Dermis lymphatic vessel endothelial cell (primary cell): ENCODE measurements around the gene OR8K3. TPM values are rescaled to one million over a fixed set of nuclear protein-coding genes. Genes with fewer than 3 reads are reported as not detected.

ENCODE experiments used
- total RNA-seq: library from RNA; depleted of rRNA; stranded (reverse); fragments of >200 nt; gene quantifications from 2 replicates; pipeline ENCODE4 v1.2.1, GENCODE V29; 2014

Gene OR8K3
- total RNA-seq, result not detected in 2 replicates

GRCh38 chr11:56314844-56315243, at the start of gene OR8K3:
Gene OR8K3, plus strand, starts transcription at chr11:56315144. Its CDS starts 3,163 bp downstream, at chr11:56318307.

GRCh38 chr11:56273854-56274253, 41.1 kb upstream of the OR8K3 start, which contains the start of gene OR5T1:
Gene OR5T1, plus strand, starts transcription at chr11:56274154. Its CDS starts 1,485 bp downstream, at chr11:56275639.

DNA sequence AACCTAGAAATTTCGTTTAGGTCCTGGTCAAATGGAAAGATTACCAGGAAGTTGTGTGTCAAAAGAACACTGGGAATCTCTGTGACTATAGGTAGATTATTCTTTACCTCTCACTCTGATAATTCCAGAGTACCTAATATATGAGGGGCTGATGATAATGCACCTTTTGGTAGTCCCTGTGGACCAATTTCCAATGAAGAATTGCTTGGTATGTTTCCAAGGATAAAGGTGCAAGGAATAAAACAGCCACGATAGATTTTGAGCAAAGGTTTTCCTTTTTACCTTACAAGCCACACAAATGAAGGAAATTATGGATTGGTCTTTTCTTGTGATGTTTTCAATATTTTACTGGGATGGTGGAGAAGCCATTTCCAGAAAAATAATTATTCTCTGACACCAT, 22.8 kb upstream of the OR8K3 start, which contains the start of gene OR8H1:
Gene OR8H1 (minus strand): TSS at position 101 of the 400 bp plus-strand sequence. CDS start 1,192 bp downstream, outside the sequence.

DNA sequence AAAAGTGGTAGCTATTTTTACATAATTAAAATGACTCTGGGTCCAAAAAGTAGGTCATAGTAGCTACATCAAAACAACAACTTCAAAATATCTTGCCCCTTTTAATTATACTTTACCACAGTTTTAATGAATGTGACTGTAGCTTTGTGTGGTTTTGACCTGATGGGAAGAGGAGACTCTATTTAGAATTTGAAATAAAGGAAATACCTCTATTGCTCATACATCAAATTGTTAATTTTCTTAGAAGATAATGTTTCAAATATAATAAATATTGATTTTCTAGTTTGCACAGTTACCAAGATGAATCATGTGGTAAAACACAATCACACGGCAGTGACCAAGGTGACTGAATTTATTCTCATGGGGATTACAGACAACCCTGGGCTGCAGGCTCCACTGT, 30.8 kb downstream of the OR8K3 start, which contains the start of gene OR8K1:
Gene OR8K1 (plus strand): TSS at position 301 of the 400 bp plus-strand sequence. CDS start 0 bp downstream, at position 301.

DNA sequence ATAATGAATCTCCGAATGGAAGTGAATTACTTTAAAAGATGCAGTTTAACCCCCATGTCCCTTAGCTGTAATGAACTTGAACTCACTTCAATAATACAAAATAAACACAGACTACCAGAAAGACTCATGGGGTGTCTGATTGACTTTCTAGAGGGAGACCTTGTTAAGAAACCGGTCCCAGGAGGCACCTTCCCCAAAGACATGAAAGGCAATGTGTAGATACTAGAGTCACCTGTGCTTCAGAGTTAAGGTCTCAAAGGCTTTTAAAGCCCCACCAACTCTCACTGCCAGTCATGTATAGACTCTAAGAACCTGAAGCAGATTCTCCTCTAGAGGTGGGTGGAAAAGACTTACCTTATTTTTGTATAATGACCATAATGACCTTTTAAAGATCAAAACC, 39.0 kb downstream of the OR8K3 start, which contains the start of gene OR8J1:
Gene OR8J1 (plus strand): TSS at position 301 of the 400 bp plus-strand sequence. CDS start 5,956 bp downstream, outside the sequence.

Other genes starting within 250 kb of the OR8K3 start
- gene OR8I2, start 221.8 kb upstream of the OR8K3 start, total RNA-seq, result not detected in 2 replicates
- gene OR8H2, start 211.5 kb upstream of the OR8K3 start, total RNA-seq, result not detected in 2 replicates
- not detected in 2 replicates for gene OR8H3, start 192.8 kb upstream of the OR8K3 start, total RNA-seq
- gene OR8J3, start 174.9 kb upstream of the OR8K3 start, total RNA-seq, result not detected in 2 replicates
- gene OR8K5, start 154.8 kb upstream of the OR8K3 start, total RNA-seq, result not detected in 2 replicates
- gene OR5J2, start 138.5 kb upstream of the OR8K3 start, total RNA-seq, result not detected in 2 replicates
- not detected in 2 replicates for gene OR5T2, start 80.9 kb upstream of the OR8K3 start, total RNA-seq
- gene OR5T3, start 62.9 kb upstream of the OR8K3 start, total RNA-seq, result not detected in 2 replicates
- not detected in 2 replicates for gene OR5T1, start 41.0 kb upstream of the OR8K3 start, total RNA-seq
- not detected in 2 replicates for gene OR8H1, start 22.9 kb upstream of the OR8K3 start, total RNA-seq
- gene OR8K1, start 30.9 kb downstream of the OR8K3 start, total RNA-seq, result not detected in 2 replicates
- not detected in 2 replicates for gene OR8J1, start 39.1 kb downstream of the OR8K3 start, total RNA-seq
- not detected in 2 replicates for gene OR8U1, start 60.5 kb downstream of the OR8K3 start, total RNA-seq
- not detected in 2 replicates for gene OR5AL1, start 97.6 kb downstream of the OR8K3 start, total RNA-seq
- not detected in 2 replicates for gene OR5M3, start 158.2 kb downstream of the OR8K3 start, total RNA-seq
- gene OR5M8, start 176.2 kb downstream of the OR8K3 start, total RNA-seq, result not detected in 2 replicates
- gene OR5M11, start 228.1 kb downstream of the OR8K3 start, total RNA-seq, result not detected in 2 replicates